Activated T-cell treated with anti-CD3 and anti-CD28 coated beads, Interleukin-2, amount 50 U/mL, for 72 hours (primary cell): ENCODE results near the gene PSMG1. TPM values are rescaled to one million over a fixed set of nuclear protein-coding genes. Genes with fewer than 3 reads are reported as not detected.
"Not testable (repeated sequence)": the region's sequence is repeated elsewhere in the genome, so short reads cannot be mapped to it uniquely, and the experiment has no call there.

Experiments used
- ATAC-seq, 2 donors: fragments of 150-1000 bp; cut with Tn5 transposase; replicated peaks in 1 of 2; 2 replicates each; pipeline ENCODE4 v1.10.0; 2021; ENCODE audit warnings: moderate library complexity in 2 of 2, mild to moderate bottlenecking in 1 of 2
- DNase-seq, 2 donors: peaks; one replicate each; pipeline ENCODE4 v3.0.0; 2021 to 2022; ENCODE audit warnings: mixed read lengths in 1 of 2
- H3K27ac Mint-ChIP-seq: one replicate; pipeline ENCODE4 v1.8.0; 2022; ENCODE audit warnings: mild to moderate bottlenecking, moderate library complexity, mixed read lengths
- H3K27me3 Mint-ChIP-seq: one replicate; pipeline ENCODE4 v1.8.0; 2022; ENCODE audit warnings: low read depth, mixed read lengths
- H3K36me3 Mint-ChIP-seq, 2 donors: one replicate each; pipeline ENCODE4 v1.8.0; 2022; ENCODE audit warnings: mixed read lengths in 2 of 2, mild to moderate bottlenecking in 1 of 2; ENCODE audit not compliant: insufficient read depth in 2 of 2
- H3K4me1 Mint-ChIP-seq: one replicate; pipeline ENCODE4 v1.8.0; 2022; ENCODE audit warnings: low read depth, mixed read lengths
- H3K4me3 Mint-ChIP-seq, 2 donors: one replicate each; pipeline ENCODE4 v1.8.0; 2022; ENCODE audit warnings: mild to moderate bottlenecking in 2 of 2, mixed read lengths in 2 of 2, moderate library complexity in 2 of 2
- H3K9me3 Mint-ChIP-seq, 2 donors: one replicate each; pipeline ENCODE4 v1.8.0; 2022; ENCODE audit warnings: mixed read lengths in 2 of 2
- total RNA-seq, 2 donors: library from RNA; stranded (reverse); gene quantifications; one replicate each; pipeline ENCODE4 v1.2.3, GENCODE V29; 2022

PSMG1 gene
- total RNA-seq, 2 donors from 2014 or later = 98.7 to 113 TPM

DNA sequence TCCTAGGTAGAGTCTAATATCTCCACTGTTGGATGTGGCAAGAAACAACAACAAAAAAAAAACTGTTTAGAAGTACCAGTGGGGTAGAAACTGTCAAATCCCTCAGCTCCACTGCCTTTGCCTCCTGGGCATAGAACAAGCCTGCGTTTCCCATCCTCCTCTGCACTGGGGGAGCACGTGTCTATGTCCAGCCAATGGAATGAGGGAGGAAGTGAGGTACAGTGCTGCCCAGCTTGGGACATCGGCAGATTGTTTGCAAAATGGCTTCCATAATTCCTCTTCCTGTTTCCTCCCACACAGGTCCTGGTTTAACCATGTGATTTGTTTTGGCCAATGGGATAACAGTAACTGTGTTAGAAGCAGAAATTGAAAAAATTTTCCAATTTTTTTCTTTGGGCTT lies 39.1 kb downstream of the PSMG1 start:
- DNase-seq (no peak), ATAC-seq (no peak)
- no peaks in the 10 kb centered on the region for H3K27me3 Mint-ChIP-seq
- peaks cover 0 to 1% of the 10 kb centered on the region in 2 donors for H3K9me3 Mint-ChIP-seq
- H3K4me3 Mint-ChIP-seq = no peak overlapping the region
- H3K36me3 Mint-ChIP-seq = peaks cover 0 to 2% of the 10 kb centered on the region in 2 donors
- H3K27ac Mint-ChIP-seq = no peak overlapping the region
- H3K4me1 Mint-ChIP-seq = no peaks in the 10 kb centered on the region

DNA sequence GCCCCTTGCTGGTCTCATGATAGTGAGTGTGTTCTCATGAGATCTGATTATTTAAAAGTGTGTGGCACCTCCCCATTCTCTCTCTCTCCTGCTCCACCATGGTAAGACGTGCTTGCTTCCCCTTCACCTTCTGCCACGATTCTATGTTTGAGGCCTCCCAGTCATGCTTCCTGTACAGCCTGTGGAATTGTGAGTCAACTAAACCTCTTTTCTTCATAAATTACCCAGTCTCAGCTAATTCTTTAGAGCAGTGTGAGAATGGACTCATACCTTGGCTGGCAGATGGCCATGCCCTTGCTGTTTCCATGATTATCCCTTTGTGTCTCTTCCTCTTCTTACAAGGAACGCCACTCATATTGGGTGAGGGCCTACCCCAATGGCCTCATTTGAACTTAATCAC lies 40.3 kb downstream of the PSMG1 start:
- Mint-ChIP-seq H3K27ac (no peak overlapping the region), H3K9me3 (peaks cover 0 to 1% of the 10 kb centered on the region in 2 donors), H3K4me1 (no peaks in the 10 kb centered on the region), H3K36me3 (peaks cover 0 to 2% of the 10 kb centered on the region in 2 donors), H3K4me3 (no peak overlapping the region), H3K27me3 (no peaks in the 10 kb centered on the region)
- no peak for DNase-seq
- ATAC-seq = no peak

DNA sequence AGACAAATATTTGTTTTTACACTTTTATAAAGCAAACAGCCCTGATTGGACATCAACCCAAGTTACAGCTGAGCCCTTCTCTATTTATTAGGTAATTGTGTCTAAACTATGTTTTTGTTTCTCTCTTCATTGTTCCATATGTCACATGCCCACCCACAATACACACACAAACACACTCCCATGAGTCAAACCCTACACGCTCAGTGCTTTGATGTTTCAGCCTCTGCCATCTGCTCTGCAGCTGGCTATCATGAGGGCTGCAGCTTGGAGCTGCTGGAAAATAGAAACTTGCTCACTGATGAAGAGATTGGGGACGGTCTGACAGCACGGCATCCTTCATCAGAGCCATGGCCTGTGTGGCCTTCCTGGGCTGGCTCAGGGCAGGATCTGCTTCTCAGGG lies 41.7 kb downstream of the PSMG1 start:
- DNase-seq (no peak), ATAC-seq (no peak)
- Mint-ChIP-seq H3K4me3 (no peak overlapping the region), H3K4me1 (no peaks in the 10 kb centered on the region), H3K36me3 (peaks cover 0 to 2% of the 10 kb centered on the region in 2 donors), H3K9me3 (peaks cover 0 to 1% of the 10 kb centered on the region in 2 donors), H3K27me3 (no peaks in the 10 kb centered on the region), H3K27ac (no peak overlapping the region)

DNA sequence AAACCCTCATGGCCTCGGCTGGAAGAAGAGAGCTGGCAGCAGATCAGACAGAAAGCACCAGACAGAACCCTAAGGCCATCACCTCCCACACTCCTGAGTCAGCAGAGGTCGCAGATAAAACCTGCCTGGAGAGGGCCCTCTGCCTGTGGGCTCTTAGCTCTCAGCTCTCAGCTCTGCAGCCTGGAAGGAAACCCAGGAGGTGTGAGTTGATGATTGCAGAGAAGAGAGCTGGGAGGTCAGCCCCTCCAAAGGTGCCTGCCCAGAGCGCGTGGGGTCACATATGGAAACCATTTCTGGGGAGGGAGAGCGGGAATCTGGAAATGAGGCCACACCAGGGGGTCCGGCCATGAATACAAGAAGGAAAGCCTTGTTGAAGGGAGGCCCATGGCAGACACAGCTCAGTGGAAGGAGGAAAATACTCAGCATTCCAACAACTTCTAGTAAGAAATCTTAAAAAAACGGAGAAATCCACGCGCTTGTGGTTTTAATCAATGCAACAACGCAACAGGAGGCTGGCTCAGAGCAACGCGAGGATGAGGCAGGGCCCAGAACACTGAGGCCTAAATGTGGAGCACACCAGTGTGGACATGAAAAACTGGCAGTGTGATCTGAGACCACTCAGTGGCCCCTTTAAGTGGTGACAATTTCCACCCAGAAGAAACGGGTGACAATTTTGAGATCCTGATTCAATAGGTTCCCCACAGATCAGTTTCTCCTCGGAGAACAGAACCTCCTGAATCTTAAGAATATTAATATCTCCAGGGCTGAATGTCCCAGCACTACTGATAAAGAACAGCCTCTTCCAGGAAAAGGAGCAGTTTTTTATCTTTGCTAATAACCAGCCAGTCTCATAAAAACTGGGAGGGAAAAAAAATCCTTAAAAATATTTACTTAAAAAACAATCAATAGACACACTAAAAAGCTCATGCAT lies 45.7 kb downstream of the PSMG1 start:
- Mint-ChIP-seq H3K9me3 (no peaks in the 10 kb centered on the region), H3K27ac (no peak overlapping the region), H3K4me1 (no peaks in the 10 kb centered on the region), H3K4me3 (no peak overlapping the region), H3K27me3 (no peaks in the 10 kb centered on the region), H3K36me3 (no peaks in the 10 kb centered on the region)
- ATAC-seq (no peak), DNase-seq (no peak)

DNA sequence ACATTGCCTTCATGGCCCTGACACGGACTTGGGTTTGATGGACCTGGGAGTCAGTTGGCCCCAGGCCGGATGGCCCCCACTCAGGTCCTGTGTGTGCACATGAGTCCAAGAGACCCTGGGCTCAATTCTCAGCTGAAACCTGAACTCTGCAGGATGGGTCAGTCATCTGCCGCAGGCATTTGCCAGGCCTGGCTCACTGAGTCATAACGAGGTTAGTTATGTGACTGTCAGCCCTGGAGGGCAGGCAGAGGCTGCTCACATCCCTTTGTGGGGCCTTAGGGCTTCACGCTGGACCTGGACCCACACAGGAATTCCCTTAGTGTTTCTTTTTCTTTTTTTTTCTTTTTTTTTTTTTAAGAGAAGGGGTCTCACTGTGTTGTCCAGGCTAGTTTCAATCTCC lies 46.5 kb downstream of the PSMG1 start:
- Mint-ChIP-seq H3K4me1 (no peaks in the 10 kb centered on the region), H3K36me3 (no peaks in the 10 kb centered on the region), H3K9me3 (no peaks in the 10 kb centered on the region), H3K27ac (no peak overlapping the region), H3K4me3 (no peak overlapping the region), H3K27me3 (no peaks in the 10 kb centered on the region)
- DNase-seq = no peak
- ATAC-seq = no peak

DNA sequence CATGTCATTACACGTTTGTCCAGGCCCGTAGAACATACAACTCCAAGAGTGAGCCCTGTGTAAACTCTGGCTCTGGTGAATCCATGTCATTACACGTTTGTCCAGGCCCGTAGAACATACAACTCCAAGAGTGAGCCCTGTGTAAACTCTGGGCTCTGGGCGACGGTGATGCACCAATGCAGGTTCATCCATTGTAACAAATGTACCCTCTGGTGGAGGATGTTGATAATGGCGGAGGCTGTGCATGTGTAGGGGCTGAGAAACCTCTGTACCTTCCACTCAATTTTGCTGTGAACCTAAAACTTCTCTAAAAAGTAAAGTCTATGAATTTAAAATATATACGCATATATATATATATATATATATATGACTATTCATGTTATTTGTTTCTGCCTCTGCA lies 47.1 kb downstream of the PSMG1 start:
- not testable (repeated sequence) for H3K27ac Mint-ChIP-seq, H3K4me1 Mint-ChIP-seq, H3K4me3 Mint-ChIP-seq, H3K27me3 Mint-ChIP-seq, H3K36me3 Mint-ChIP-seq, H3K9me3 Mint-ChIP-seq
- ATAC-seq = peak; percentile 44 to 67
- peak; percentile 11 to 32 for DNase-seq

DNA sequence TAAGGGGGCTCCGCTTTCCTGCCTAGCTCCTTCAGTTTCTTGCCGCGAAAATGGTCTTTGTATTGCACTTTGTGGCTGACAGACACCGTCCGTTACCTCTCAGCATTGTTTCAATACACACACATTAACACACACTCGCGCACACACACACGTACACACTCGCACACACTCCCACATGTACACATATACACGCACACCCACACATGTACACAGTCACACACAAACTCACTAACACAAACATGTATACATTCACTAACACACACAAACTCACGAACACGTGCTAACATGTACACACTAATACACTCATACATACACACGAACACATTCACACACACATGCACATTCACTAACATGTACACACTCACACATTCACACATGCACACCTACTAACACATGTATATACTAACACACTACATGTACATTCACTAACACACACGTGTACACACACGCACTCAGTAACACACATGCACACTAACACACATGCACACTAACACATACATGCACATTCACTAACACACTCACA lies 48.9 kb downstream of the PSMG1 start:
- ATAC-seq = no peak
- no peaks in the 10 kb centered on the region for H3K4me1 Mint-ChIP-seq
- H3K36me3 Mint-ChIP-seq = no peaks in the 10 kb centered on the region

DNA sequence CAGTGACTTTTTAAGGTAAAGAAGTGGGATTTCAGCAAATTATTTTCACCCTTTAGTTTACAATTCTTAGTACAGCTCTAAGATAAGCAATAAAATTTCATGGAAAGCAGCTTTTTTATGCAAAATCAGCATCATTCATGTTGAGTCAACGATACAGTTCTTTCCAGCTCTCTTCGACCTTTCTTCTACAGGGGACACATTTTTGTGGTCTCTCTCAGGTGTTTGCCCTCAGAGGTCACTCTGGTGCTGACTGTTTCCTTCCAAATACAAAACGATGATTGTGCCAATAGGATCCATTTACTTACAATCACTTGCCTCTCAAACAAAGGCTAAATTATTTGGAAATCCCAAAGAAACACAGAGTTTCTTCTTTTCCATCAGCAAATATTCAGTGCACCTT lies 51.0 kb downstream of the PSMG1 start:
- no peak for DNase-seq
- no peak for ATAC-seq
- Mint-ChIP-seq H3K9me3 (no peaks in the 10 kb centered on the region), H3K4me1 (no peaks in the 10 kb centered on the region), H3K27me3 (no peaks in the 10 kb centered on the region), H3K36me3 (no peaks in the 10 kb centered on the region), H3K4me3 (no peak overlapping the region), H3K27ac (no peak overlapping the region)

More for the DNA sequence above, 48.9 kb downstream of the PSMG1 start:
- Mint-ChIP-seq H3K4me3 (no peak overlapping the region), H3K27ac (no peak overlapping the region), H3K9me3 (no peaks in the 10 kb centered on the region), H3K27me3 (no peaks in the 10 kb centered on the region)
- DNase-seq = no peak

DNA sequence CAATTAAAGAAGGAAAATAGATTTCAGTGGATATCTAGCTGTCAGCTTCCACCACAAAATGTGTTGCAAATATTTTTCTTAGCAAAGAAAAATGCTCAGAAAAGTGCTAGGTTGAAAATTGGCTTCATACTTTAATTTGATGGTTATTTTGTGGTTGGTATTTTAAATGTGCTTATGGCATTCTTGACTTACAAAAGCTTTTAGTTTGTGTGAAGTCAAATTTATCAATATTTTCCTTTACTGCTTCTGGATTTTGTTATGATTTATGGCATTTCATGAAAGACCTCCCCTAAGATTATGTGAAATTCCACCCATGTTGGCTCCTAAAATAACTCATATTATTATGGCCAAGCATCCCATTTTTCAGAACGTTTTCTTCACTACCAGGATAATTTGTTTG lies 51.5 kb downstream of the PSMG1 start:
- DNase-seq = no peak
- Mint-ChIP-seq H3K4me3 (no peak overlapping the region), H3K4me1 (no peaks in the 10 kb centered on the region), H3K27ac (no peak overlapping the region), H3K27me3 (no peaks in the 10 kb centered on the region), H3K9me3 (no peaks in the 10 kb centered on the region), H3K36me3 (no peaks in the 10 kb centered on the region)
- no peak for ATAC-seq

DNA sequence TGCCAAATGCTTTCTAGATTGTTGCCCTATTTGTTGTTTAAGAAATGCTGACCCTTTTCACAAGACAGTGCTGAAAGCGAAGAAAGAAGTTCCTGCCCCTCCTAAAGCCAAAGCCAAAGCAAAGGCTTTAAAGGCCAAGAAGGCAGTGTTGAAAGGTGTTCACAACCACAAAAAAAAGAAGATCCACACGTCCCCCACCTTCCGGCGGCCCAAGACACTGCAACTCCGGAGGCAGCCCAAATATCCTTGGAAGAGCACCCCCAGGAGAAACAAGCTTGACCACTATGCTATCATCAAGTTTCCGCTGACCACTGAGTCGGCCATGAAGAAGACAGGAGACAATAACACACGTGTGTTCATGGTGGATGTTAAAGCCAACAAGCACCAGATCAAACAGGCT lies 55.7 kb downstream of the PSMG1 start:
- DNase-seq (no peak), ATAC-seq (no peak)
- Mint-ChIP-seq H3K4me1 (peaks cover 6% of the 10 kb centered on the region), H3K36me3 (peaks cover 0 to 2% of the 10 kb centered on the region in 2 donors), H3K9me3 (no peaks in the 10 kb centered on the region), H3K4me3 (no peak overlapping the region), H3K27me3 (no peaks in the 10 kb centered on the region), H3K27ac (no peak overlapping the region)

DNA sequence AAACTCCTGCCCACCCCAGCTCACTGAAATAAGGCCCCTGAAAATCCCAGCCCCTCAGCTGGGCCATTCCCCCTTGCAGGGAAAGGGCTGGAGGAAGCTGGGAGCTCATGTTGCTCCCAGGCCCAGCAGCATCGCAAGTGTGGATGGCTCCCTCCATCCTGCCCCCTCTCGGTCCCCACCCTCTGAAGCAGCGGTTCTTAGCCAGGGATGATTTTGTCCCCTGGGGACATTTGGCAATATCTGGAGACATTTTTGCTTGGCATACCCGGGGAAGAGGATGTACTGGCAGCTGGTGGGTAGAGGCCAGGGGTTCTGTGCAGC lies 56.8 kb downstream of the PSMG1 start:
- H3K9me3 Mint-ChIP-seq = peaks cover 4% of the 10 kb centered on the region in 2 donors
- no peak for DNase-seq
- H3K27me3 Mint-ChIP-seq = no peaks in the 10 kb centered on the region
- no peak for ATAC-seq
- H3K27ac Mint-ChIP-seq = no peak overlapping the region
- H3K36me3 Mint-ChIP-seq = peaks cover 3 to 5% of the 10 kb centered on the region in 2 donors
- peaks cover 6% of the 10 kb centered on the region for H3K4me1 Mint-ChIP-seq
- no peak overlapping the region for H3K4me3 Mint-ChIP-seq

DNA sequence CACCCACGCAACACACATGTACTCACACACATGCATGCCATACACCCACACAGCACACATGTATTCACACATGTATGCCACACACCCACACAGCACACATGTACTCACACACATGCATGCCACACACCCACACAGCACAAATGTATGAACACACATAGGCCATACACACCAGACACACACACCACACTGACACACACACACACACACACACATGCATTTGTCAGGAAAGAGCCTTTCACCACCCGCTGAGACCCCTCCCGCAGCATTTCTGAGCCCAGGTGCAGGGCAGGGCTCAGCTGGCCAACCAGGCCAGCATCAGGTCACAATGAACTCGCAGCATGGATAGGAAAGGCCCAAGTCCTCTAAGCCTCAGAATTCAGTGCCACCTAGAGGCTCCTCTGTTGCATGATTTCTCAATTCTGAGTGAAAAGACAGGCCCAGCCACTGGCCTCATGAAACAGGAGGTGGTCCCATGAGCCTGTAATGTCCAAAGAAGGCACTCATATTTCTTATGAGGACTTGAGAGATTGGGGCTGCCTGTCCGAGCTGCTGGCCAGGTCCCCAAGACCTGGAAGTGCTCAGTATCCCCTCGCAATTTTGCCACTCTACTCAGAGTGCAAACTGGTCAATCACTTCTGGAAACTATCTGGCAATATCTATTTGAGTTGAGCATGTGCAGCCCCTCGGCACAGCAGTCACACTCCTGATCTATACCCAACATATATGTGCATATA lies 57.3 kb downstream of the PSMG1 start:
- Mint-ChIP-seq H3K9me3 (peaks cover 4% of the 10 kb centered on the region in 2 donors), H3K27me3 (no peaks in the 10 kb centered on the region), H3K4me1 (peaks cover 6% of the 10 kb centered on the region), H3K36me3 (peaks cover 3 to 5% of the 10 kb centered on the region in 2 donors), H3K27ac (no peak overlapping the region), H3K4me3 (no peak overlapping the region)
- ATAC-seq (peak; percentile 55 to 77), DNase-seq (peak; percentile 23 to 28)
